Gastroesophageal sphincter (tissue), 4 donors: ENCODE data around the gene CCDC33. TPM values are rescaled to one million over a fixed set of nuclear protein-coding genes. Genes with fewer than 3 reads are reported as not detected.

ENCODE experiments used
- ATAC-seq: fragments of 150-250 bp; one replicate; pipeline ENCODE4 v1.9.1; 2016; ENCODE audit warnings: mild to moderate bottlenecking, moderate library complexity
- H3K27ac ChIP-seq, 4 donors: fragments of 200-600 bp; sonication (generic) in 3 of 4; 1 replicate in 3 of 4; 2 replicates in 1 of 4; pipeline ENCODE4 v1.5.1; 2016 to 2019
- H3K27me3 ChIP-seq: fragments of 200-600 bp; sonication (generic); one replicate; pipeline ENCODE4 v1.5.1; 2019
- H3K36me3 ChIP-seq, 2 donors: fragments of 200-600 bp; sonication (generic); one replicate each; pipeline ENCODE4 v1.5.1; 2019; ENCODE audit warnings: control low read depth in 1 of 2
- H3K4me1 ChIP-seq, 3 donors: fragments of 200-600 bp; sonication (generic); 1 replicate in 2 of 3; 2 replicates in 1 of 3; pipeline ENCODE4 v1.5.1; 2016 to 2019; ENCODE audit warnings: control low read depth in 2 of 3
- H3K4me3 ChIP-seq, 2 donors: fragments of 200-600 bp; sonication (generic); one replicate each; pipeline ENCODE4 v1.5.1; 2019; ENCODE audit warnings: mild to moderate bottlenecking in 1 of 2, moderate library complexity in 1 of 2
- H3K9me3 ChIP-seq, 3 donors: fragments of 200-600 bp; sonication (generic); one replicate each; pipeline ENCODE4 v1.5.1; 2017 to 2019; ENCODE audit warnings: control low read depth in 2 of 3
- EP300 ChIP-seq: sonication (generic); formaldehyde crosslinking; IDR thresholded peaks from one replicate; pipeline ENCODE4 v1.6.1; 2017; ENCODE audit warnings: antibody characterized with exemption, mild to moderate bottlenecking
- POLR2A ChIP-seq, 2 donors: fragments of 450-650 bp; IDR thresholded peaks; one replicate each; pipeline ENCODE4 v1.6.1; 2017; ENCODE audit warnings: antibody characterized with exemption in 2 of 2, mild to moderate bottlenecking in 2 of 2, moderate library complexity in 1 of 2
- POLR2AphosphoS5 ChIP-seq: sonication (generic); formaldehyde crosslinking; IDR thresholded peaks from one replicate; pipeline ENCODE4 v1.6.1; 2017; ENCODE audit warnings: antibody characterized with exemption
- WGBS, 2 donors: methylation state at CpG; one replicate each; pipeline ENCODE4 v1.1.5; 2018; ENCODE audit warnings: low coverage in 1 of 2; 5-methylcytosine and 5-hydroxymethylcytosine counted together
- total RNA-seq, 4 donors: library from RNA; depleted of rRNA; stranded (reverse); fragments of >200 nt; gene quantifications; one replicate each; pipeline ENCODE4 v1.1.0, GENCODE V29; 2016
- TF ChIP-seq, protein P1 (sequence below), 4 experiments: fragments of 200-600 bp in 2 of 4; fragments of 450-650 bp in 2 of 4; sonication (generic) in 1 of 4; IDR thresholded peaks; one replicate each; pipeline ENCODE4 v1.5.1; 2017 to 2019; ENCODE audit warnings: antibody characterized with exemption in 4 of 4, mild to moderate bottlenecking in 2 of 4, moderate library complexity in 2 of 4

The CCDC33 gene
- total RNA-seq, 4 donors from 2014 or later = not detected

DNA sequence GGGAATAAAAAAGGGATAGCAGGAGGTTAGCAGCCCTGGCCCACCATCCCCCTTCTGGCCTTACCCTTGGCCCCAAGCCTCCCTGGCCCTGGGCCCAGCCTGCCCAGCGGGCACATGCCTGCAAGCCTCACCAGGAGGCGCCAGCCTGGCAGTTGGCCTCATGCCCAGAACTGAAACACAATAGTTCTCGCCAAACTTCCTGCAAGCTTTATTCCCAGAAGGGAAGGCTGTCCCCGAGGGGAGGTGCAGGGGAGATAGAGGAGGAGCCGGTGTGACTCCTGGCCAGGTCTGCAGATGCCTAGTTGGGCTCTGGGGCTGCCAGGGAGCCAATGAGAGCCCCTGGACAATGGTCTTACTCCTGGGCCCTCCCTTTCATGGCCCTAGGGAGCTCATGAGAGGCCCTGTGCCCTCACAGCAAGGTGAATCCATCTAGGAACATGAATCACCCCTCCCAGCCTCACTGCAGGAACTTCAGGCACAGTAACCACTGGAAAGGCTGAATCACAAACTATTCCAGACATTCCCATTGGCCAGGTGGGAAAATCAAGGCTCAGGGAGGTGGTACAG lies 4.0 kb downstream of the CCDC33 start:
- peaks cover 10% of the 10 kb centered on the region for H3K27me3 ChIP-seq
- TF ChIP-seq, protein P1, sequence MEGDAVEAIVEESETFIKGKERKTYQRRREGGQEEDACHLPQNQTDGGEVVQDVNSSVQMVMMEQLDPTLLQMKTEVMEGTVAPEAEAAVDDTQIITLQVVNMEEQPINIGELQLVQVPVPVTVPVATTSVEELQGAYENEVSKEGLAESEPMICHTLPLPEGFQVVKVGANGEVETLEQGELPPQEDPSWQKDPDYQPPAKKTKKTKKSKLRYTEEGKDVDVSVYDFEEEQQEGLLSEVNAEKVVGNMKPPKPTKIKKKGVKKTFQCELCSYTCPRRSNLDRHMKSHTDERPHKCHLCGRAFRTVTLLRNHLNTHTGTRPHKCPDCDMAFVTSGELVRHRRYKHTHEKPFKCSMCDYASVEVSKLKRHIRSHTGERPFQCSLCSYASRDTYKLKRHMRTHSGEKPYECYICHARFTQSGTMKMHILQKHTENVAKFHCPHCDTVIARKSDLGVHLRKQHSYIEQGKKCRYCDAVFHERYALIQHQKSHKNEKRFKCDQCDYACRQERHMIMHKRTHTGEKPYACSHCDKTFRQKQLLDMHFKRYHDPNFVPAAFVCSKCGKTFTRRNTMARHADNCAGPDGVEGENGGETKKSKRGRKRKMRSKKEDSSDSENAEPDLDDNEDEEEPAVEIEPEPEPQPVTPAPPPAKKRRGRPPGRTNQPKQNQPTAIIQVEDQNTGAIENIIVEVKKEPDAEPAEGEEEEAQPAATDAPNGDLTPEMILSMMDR (IDR thresholded peaks at IDR 0.05) = peak in 3 of 4 experiments; percentile 50 to 53 (median 52)
- TF ChIP-seq POLR2AphosphoS5 (peak; percentile 77), EP300 (no peak), POLR2A (IDR thresholded peaks at IDR 0.05) (no peak)
- ATAC-seq = peak; percentile 70
- no peaks in the 10 kb centered on the region for H3K36me3 ChIP-seq
- no peak overlapping the region for H3K4me3 ChIP-seq
- H3K9me3 ChIP-seq = no peaks in the 10 kb centered on the region
- peaks cover 0 to 45% (median 20%) of the 10 kb centered on the region in 3 donors for H3K4me1 ChIP-seq
- H3K27ac ChIP-seq = peak overlapping the region in 2 of 4 donors; percentile 2 to 45
- WGBS, 2 donors = no CpG with 5 or more reads among the region's 5 CpGs

DNA sequence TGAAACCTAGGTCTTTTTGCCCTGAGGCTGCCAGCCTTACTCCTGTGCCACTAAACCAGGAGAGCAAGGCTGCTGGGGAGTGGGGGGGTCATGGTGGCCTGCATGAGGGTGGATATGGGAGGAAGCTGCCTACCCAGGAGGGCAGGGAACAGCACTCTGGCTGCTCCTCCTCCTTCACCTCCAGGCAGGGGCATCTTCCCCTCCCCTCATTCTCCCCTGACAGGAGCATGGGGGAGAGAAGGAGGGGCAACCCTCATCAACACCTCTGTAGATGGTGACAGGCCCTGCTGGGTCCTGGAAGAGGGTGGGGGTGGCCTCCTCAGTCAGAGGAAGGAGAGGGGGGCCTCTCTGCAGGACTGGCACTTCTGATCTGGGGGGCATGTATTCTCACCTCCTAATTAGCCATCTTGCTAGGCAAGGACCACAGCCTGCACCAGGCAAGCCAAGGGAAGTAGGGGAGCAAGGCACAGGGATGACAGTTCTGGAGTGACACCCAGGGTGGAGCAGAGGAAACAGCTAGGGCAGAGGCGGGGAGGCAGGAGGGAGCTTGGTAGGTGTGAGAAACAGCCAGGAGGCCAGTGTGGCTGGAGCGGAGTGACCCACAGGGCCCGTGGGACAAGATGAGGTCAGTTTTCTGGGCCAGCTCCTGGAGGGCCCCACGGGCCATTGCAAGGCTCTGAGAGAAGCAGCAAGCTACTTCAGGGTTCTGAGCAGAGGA lies 4.9 kb downstream of the CCDC33 start:
- no peak for ATAC-seq
- Histone ChIP-seq H3K9me3 (no peaks in the 10 kb centered on the region), H3K4me1 (peaks cover 0 to 55% (median 24%) of the 10 kb centered on the region in 3 donors), H3K27me3 (peaks cover 18% of the 10 kb centered on the region), H3K36me3 (no peaks in the 10 kb centered on the region), H3K27ac (no peak overlapping the region), H3K4me3 (no peak overlapping the region)
- TF ChIP-seq POLR2AphosphoS5 (no peak), EP300 (no peak), POLR2A (IDR thresholded peaks at IDR 0.05) (no peak)
- TF ChIP-seq, protein P1 (IDR thresholded peaks at IDR 0.05) = no peak
- 35 to 60% methylated on average over 2 of the region's 4 CpGs for WGBS, 2 donors

DNA sequence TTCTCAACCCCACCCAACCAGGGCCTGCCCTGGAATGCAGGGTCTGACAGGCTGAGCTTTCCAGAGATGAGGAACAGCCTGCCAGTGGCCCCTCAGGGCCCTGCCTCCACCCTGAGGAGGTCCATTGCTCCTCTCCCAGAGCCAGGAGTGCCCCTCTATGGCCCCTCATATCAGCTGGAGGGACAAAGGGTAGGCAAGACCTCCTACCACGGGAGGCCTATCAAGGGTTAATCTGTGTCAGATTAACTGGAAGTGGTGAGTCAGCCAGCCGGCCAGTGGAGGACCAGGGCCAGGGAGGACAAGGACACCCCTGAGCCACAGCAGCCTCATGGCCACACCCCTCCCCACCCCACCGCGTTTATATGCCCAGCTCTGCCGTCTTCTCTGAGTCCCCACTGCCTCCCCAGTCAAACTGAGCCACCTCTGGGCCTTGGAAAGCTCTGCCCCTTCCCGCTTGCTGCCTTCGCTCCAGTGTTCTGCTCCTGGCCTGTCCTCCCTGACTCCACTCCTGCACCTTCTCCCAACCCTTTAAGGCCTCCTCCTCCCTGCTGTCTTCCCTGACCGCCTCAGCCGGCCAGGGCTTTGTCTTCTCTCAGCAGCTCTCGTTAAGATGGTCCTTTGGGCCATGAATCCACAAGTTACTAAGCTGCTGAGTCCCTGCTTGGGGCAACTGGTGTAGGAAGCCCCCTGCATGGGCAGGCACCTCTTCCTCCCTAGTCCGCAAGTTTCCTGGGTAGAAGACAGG lies 6.5 kb downstream of the CCDC33 start:
- 63% methylated on average over 3 of the region's 11 CpGs for WGBS, 2 donors
- Histone ChIP-seq H3K27ac (no peak overlapping the region), H3K27me3 (peaks cover 28% of the 10 kb centered on the region), H3K4me3 (no peak overlapping the region), H3K9me3 (no peaks in the 10 kb centered on the region), H3K4me1 (peaks cover 0 to 56% (median 24%) of the 10 kb centered on the region in 3 donors), H3K36me3 (no peaks in the 10 kb centered on the region)
- TF ChIP-seq EP300 (no peak), POLR2AphosphoS5 (no peak), POLR2A (IDR thresholded peaks at IDR 0.05) (no peak)
- TF ChIP-seq, protein P1 (IDR thresholded peaks at IDR 0.05) = no peak
- no peak for ATAC-seq

DNA sequence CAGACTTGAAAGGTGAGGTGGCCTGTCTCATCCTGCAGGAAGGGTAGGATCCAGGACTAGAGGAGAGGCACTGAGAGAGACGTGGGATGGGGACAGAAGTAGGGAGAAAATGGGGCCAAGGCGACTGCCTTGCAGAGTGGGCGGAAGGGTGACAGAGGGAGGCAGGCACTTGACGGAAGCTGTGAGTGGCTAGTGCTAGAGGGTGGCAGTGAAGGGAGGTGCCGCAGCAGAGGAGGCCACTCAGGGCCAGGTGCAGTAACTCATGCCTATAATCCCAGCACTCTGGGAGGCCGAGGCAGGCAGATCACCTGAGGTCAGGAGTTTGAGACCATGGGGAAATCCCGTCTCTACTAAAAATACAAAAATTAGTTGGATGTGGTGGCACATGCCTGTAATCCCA lies 7.3 kb downstream of the CCDC33 start:
- Histone ChIP-seq H3K9me3 (no peaks in the 10 kb centered on the region), H3K36me3 (no peaks in the 10 kb centered on the region), H3K27ac (no peak overlapping the region), H3K4me1 (peaks cover 0 to 56% (median 24%) of the 10 kb centered on the region in 3 donors), H3K4me3 (no peak overlapping the region), H3K27me3 (peaks cover 28% of the 10 kb centered on the region)
- TF ChIP-seq POLR2AphosphoS5 = no peak
- no peak for TF ChIP-seq POLR2A (IDR thresholded peaks at IDR 0.05)
- TF ChIP-seq EP300 = no peak
- TF ChIP-seq, protein P1 (IDR thresholded peaks at IDR 0.05) = no peak
- no peak for ATAC-seq
- WGBS, 2 donors = 83 to 87% methylated on average over 2 to 6 of the region's 7 CpGs
